GM15510 (cell line): ENCODE data around the gene GPC5.

Experiments used
- POLR2A ChIP-seq: IDR thresholded peaks from 3 replicates; pipeline ENCODE4 v1.6.1; 2011; ENCODE audit warnings: borderline replicate concordance; ENCODE audit not compliant: insufficient read length; ENCODE audit errors: extremely low read depth

The GPC5 gene

DNA sequence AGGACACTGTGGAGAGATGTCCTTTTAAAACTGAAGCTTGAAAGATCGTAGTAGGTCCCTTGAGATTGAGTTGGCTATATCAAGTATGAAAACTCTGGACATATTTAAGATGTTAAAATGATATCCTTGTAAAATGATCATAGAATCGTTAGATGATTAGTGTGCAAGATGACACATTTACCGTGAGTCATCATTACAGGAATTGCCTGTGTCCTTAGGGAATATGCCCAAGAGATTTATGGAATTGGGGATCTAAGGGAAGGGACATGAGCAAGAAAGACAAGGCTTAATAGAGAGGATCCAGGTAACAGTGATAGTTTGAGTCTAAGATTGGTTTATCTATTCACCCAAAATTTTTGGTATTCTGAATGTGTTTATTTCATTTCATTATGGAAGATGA is 233.7 kb downstream of the GPC5 start:
- TF ChIP-seq POLR2A, result no peak

DNA sequence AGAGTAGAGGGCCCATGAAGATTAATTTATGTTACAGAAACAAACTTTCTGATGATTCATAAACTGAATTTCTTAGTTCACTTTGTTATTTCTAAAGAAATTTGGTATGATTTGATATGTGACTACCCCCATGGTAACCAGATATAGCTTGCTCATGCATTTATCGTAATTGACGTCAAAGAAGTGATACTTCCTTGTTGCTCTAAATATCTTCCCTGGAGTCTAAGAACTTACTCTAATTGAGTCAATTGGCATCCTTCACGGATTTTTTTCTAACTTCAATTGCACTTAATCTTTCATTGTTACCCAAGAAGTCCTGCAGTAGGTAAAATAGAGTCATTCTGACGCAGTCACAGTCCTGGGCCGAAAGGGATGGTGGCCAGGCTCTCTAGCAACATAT is 240.9 kb downstream of the GPC5 start:
- no peak for TF ChIP-seq POLR2A

DNA sequence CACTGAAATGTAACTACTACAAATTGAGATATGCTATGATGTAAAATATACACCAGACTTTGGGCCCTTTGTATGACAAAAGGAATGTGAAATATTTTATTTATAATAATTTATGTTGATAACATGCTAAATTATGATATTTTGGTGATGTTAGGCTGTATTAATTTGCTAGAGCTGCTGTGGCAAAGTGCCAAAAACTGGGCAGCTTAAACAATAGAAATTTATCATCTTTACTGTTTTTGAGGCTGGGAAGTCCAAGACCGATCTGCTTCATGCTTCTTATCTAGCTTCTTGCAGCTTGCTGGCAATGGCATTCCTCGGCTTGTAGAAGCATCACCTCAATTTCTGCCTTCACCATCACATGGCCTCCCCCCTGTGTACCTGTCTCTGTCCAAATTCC is 245.0 kb downstream of the GPC5 start:
- no peak for TF ChIP-seq POLR2A

DNA sequence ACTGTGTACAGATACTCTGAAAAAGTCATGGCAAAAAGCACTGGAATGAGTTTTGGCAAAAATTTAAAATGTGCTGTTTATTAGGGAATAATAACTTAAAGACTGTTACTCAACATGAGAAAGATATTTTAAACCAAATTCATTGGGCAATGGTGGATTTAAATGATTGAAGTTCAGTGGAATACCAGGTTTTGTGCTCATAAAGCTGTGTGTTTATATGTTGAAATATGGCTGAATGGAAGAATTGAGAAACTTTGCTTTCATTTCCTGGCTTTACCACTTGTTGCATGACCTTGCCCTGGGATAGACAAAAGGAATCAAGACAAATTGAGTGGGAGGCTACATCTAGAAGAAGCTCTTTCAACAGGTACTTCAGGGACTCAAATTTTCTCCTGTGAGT is 246.4 kb downstream of the GPC5 start:
- no peak for TF ChIP-seq POLR2A

DNA sequence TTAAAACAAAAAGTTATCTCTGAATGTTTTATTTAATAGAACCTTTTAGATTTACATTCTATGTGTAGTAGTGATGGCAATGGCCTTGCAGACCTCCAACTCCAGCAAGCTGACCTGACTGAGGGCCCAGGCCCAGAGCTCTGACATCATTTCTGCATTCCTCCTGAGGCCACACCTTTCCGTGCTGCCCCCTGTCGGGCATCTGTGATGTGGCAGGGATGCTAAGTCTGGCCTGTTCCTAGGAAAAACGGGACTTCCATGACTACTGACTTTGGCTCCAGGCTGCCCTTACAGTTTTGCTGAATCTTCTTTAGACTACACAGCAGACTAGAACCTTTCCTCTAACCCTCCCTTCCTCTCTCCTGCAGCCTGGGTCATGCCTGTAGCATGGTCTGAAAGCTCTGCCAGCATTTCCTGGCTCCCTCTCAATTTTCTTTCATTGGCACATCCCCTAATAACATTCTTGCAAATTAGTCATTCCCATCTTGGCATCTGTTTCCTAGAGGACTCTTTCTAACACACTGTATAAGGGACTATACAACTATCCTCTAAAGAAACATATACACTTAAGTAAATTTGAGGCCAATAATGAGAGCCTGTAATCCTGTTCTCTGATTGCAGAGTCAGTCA is 249.1 kb downstream of the GPC5 start:
- TF ChIP-seq POLR2A, result no peak

DNA sequence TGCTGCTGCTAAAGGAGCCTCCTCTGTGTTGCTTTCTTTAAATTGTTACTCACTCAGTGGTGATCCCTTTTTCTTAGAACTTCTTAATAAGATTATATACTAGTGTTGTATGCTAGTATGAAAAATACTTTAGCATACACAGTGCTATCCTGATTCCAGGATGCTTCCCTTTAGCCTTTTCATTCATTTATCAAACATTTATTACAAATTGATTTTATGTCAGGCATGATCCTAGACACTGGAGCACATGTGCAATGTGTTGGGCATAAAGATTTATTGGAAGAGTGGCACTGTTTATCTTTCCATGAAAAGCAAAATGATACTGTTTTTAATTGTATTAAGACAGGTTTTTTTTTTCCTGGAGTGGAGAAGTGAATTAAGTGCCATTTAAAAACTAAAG is 249.6 kb downstream of the GPC5 start:
- TF ChIP-seq POLR2A, result no peak

DNA sequence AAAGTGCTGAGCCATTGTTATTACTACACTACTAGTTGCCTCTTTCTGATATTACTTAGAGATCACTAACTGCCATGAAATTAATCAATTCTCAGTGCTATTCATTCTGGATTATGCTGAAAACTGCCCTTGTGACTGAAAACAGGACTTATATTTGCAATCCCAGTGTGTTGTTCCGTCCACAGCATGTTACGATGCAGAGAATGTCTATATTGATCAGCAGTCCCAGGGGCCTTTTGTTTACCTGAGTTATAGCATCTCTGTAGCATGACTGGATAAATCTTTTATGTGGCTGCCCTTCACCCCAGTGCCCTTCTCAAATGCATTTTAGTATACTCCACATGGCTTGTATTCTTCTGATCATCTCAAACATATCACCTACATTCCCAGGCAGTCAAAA is 251.0 kb downstream of the GPC5 start:
- no peak for TF ChIP-seq POLR2A

DNA sequence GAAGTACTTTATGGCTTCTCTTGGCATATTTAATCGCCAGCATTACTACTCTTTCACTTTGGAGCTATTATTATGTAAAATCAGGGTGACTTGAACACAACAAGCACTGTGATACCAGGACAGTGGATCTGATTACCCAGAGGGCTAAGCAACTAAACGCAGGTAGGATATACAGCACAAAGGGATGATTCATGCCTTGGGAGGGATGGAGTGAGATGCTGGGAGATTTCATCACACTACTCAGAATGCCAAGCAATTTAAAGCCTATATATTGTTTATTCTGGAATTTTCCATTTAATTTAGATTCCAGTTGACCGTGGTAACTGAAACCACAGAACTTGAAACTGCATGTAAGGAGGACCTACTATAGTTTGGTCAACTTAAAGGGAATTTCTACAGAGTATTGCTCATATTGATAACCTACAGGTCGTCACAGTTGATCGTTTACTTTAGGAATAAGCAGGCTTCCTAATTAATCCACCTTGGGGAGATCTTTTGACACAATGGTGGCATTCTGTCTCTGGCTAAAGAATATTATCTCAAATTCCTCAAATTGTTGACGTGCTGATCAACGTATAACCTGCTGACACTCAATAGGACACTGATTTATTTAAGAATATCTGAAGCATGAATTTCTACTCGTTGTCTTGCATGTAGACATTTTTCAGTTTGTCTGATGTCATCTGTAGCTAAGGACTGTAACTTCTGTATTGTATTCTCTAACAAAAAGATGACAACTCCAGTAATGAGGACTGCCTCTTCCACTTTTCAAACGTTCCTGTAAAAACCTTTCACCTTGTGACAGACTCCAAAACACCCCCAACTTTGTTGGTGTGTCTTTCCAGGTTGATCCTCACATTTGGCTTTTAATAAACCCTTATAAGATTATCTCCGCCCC is 254.2 kb downstream of the GPC5 start:
- no peak for TF ChIP-seq POLR2A

DNA sequence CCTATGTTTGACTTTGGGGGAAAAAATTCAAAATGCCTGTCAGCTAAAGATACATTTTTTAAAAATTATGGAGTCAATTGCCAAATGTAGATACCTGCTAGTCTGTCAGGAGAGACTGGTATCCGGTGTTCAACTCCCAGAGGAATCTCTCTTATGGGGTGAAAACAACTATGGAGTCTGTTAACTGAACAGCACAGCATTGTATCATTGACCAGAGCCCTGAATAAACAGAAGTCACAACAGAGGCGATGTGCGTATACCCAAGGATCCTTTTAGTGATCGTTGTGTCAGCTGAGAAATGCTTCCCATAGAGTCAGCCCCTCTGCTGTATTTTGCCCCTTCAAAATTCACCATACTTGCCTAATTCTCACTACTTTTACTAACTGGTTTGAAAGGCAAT is 257.3 kb downstream of the GPC5 start:
- TF ChIP-seq POLR2A, result no peak

DNA sequence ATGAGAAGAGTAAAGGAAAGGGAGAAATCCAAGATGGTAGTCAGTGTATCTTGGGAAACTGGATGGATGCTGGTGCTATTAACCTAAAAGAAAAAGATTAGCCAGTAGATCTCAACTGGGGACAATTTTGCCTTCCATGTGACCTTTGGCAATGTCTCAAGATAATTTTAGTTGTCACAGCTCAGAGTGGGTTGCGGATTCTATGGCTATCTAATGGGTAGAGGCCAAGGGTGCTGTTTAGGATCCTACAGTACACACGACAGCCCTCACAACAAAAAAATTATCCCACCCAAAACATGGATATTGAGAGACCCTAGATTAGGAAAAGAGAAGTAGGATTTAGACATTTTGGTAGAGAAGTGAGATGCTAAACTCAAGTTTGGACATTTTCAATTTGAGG is 258.9 kb downstream of the GPC5 start:
- no peak for TF ChIP-seq POLR2A

DNA sequence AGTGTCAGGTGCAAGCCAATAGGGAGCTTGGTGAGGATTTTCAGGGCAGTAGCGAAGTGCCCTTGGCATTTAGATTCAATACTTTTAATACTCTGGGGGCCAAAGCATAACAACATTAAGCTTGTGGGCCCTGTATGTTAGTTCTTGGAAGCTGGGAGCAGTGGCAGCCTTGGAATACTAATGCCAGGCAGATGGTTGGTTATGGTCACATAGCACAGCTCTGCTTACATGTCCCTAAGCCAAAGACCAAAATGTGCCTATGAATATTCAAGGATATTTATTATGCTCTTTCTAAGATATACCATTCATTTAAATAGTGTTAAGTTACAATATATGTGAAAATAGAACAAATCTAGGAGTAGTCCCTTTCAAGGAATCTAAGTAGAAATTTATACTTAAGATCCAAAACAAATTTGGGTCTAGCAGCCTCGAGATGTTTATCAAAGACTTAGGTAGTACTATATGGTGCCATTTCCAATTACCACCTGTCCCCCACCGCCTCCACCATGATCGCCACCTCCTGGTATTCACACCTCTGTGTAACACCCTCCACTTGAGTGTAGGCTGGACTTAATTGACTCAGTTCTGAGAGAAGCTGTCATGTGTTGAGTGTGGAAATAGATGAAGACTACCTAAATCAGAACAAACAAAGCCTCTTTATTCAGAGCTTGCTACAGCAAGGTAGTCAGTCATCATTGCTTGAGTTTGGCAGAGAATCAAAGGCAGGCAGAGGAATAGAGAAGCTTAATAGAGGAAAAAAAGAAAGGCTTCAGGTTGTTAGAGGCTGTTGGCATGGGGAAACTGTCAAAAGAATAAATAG is 261.0 kb downstream of the GPC5 start:
- TF ChIP-seq POLR2A, result no peak

DNA sequence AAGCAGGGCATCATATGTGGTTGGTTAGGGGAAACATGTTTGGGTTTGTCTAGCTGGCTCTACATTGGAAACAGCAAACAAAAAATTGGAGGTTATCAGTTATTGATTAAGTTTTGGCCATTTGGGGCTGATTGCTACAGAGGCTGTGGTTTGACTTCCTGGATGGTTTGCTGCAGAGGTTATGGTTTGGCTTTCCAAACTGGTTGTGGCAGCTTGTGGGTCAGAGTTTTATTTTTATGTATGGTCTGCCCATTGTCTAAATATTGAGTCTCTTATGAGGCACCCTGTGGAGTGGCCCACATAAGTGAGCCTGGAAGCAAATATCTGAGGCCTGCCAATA is 261.6 kb downstream of the GPC5 start:
- no peak for TF ChIP-seq POLR2A

DNA sequence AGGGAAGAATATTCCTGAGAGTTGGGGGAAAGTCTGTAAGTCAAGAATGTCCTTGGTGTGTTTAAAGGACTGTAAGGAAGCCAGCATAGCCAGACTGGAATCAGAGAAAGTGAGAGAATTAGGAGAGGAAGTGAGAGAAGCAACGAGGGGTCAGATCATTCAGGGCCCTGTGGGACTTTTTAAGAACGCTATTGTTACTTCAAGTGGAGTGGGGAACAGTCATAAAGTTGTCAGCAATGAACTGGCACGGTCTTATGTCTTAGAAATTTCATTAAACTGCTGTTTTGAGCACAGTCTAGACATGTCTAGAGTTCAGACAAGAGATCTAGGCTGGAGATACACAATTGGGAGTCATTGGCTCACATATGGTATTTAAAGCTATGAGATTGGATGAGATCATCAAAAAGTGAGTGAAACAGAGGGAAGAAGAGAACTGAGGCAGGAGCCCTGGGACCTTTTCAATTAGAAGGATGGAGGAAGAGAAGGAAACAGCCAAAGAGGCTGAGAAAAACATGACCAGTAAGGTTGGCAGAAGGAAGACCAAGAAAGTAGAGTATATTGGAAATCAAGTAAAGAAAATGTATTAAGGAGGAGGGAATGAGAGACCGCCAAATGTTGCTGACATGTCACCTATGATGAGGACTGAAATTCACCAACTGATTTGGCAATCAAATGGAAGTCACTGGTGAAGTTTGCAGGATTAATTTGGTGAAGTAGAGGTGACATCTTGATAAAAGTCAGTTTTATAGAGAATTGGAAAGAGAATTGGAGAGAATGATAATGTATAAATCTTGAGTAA is 263.5 kb downstream of the GPC5 start:
- no peak for TF ChIP-seq POLR2A

DNA sequence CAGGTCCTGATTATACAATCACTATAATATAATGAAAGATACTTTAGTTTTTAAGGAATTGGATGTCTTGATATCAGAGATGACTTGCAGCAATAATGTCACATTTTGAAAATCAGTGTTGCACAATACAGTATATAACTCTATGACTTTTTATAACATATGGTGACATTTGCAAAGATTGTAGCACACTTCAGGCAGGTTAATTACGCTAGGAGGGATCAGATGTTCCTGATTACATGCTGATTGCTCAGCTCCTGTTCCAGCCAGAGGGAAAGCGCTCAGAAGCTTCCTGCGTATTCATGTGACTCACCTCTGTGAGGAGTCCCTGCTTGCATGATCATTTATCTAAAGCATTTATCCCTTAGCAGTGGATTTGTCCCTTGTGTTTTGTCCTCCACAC is 265.6 kb downstream of the GPC5 start:
- TF ChIP-seq POLR2A, result no peak

DNA sequence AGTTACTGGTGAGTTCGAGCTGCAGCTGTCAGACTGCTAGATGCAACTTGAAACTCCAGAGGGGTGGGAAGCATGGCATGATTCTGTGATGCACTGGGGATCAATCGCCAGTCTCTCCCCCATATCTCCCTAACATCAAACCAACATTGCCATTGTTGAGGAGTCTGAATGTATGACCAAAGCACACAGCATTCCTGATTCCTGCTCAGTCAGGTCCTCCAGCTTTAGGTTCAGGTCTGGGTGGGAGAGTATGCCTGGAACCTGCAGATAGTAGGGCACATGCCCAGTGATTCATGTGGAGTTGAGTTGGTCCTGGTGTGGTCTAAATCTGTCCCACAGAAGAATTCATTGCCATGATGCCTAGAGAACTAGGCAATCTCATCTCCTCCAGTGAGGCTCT is 269.1 kb downstream of the GPC5 start:
- no peak for TF ChIP-seq POLR2A
